Right lobe of liver (tissue), 6 donors: ENCODE data around the gene SPOCK2. TPM values are rescaled to one million over a fixed set of nuclear protein-coding genes. Genes with fewer than 3 reads are reported as not detected.

Experiments
- ATAC-seq, 4 donors: fragments of 200-7000 bp; cut with Tn5 transposase; one replicate each; pipeline ENCODE4 v1.9.1; 2020; ENCODE audit warnings: mild to moderate bottlenecking in 4 of 4, moderate library complexity in 4 of 4
- DNase-seq, 3 donors: peaks; one replicate each; pipeline ENCODE4 v3.0.0-alpha.2; 2020
- H3K27ac ChIP-seq, 3 donors: fragments of 200-600 bp; one replicate each; pipeline ENCODE4 v1.8.0; 2022
- H3K27me3 ChIP-seq, 2 donors: fragments of 200-600 bp; one replicate each; pipeline ENCODE4 v1.8.0; 2022
- H3K36me3 ChIP-seq, 4 donors: fragments of 200-600 bp; sonication (generic) in 1 of 4; one replicate each; pipeline versions ENCODE4 v1.5.1 to v1.8.0; 2017 to 2022; ENCODE audit warnings: control low read depth in 1 of 4
- H3K4me1 ChIP-seq, 4 donors: fragments of 200-600 bp; sonication (generic) in 1 of 4; one replicate each; pipeline versions ENCODE4 v1.5.1 to v1.8.0; 2017 to 2022; ENCODE audit warnings: control low read depth in 1 of 4
- H3K4me3 ChIP-seq, 3 donors: fragments of 200-600 bp; one replicate each; pipeline ENCODE4 v1.8.0; 2022
- H3K9me3 ChIP-seq, 4 donors: fragments of 200-600 bp; sonication (generic) in 1 of 4; one replicate each; pipeline versions ENCODE4 v1.5.1 to v1.8.0; 2017 to 2022; ENCODE audit warnings: control low read depth in 1 of 4
- POLR2A ChIP-seq: fragments of 450-650 bp; IDR thresholded peaks from one replicate; pipeline ENCODE4 v1.6.1; 2017; ENCODE audit warnings: antibody characterized with exemption, mild to moderate bottlenecking
- WGBS: methylation state at CpG from one replicate; pipeline ENCODE4 v1.1.6; 2018; ENCODE audit warnings: low coverage, low lambda C conversion rate; ENCODE audit not compliant: insufficient coverage; ENCODE audit errors: missing lambda C conversion rate; 5-methylcytosine and 5-hydroxymethylcytosine counted together
- intact Hi-C, 2 donors: fragments of 100-400 bp; cut with DNase I; formaldehyde crosslinking; loops; one replicate each; pipeline versions ENCODE4 v1.11.2 to v1.14.1; 2022
- total RNA-seq, 6 experiments: library from RNA; depleted of rRNA in 2 of 6; stranded (reverse); fragments of >200 nt in 2 of 6; fragmentation: NEBNext Ultra II Directional in 3 of 6; extraction: Animal tissue kit (Norgen Biotek cat#: 25700) in 3 of 6; gene quantifications; one replicate each; pipeline versions ENCODE4 v1.1.0 to v1.2.4, GENCODE V29; 2016 to 2023
- TF ChIP-seq, protein P1 (sequence below), 4 donors: fragments of 200-600 bp in 3 of 4; fragments of 450-650 bp in 1 of 4; IDR thresholded peaks; one replicate each; pipeline versions ENCODE4 v1.5.1 to v1.8.0; 2016 to 2022; ENCODE audit warnings: antibody characterized with exemption in 4 of 4, mild to moderate bottlenecking in 2 of 4
- donor health status: DM: no; HTN: yes; CAD: no.
- donor health status: DM: no; HTN: no; CAD: no.
- donor health status: DM: no; HTN: no; CAD: no.
- donor health status: DM: no; HTN: yes; CAD: no.
- donor health status: DM: no; HTN: yes; CAD: no.

Gene SPOCK2
- total RNA-seq, 6 experiments from 2014 or later: 0.72 to 3.0 (median 1.2) TPM

DNA sequence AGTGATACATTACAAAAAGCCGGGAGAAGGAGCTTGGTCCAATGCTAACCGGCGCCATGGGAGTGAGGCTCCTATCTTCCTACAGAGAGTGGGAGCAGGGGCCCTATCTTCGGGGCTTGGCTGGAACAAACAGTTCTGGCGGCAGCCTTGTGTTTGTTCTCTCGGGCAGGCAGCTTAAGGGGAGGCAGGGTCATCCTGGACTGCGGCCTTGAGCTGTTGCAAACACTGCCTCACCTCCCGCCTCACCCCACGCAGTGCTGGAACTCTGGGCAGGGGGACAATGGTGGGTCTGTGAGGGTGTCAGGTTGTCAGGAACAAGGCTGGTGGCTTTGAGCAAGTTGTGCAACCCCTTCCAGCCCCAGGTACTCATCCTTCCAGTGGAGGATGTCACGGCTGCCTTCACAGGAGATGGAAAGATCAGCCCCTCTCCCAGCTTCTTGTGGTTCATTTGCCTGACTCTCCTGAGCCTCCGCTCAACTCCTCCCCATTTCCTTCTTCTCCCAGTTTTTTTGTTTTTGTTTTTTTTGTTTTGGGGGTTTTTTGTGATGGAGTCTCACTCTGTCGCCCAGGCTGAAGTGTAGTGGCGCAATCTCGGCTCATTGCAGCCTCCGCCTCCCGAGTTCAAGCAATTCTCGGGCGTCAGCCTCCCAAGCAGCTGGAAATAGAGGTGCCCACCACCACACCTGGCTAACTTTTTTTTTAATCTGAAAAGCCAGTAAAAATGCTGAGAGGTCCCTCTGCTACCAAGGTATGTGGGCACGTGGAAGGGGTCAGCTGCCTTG is 57.4 kb downstream of the SPOCK2 start:
- Histone ChIP-seq H3K27me3 (no peaks in the 10 kb centered on the region), H3K36me3 (no peaks in the 10 kb centered on the region), H3K27ac (no peak overlapping the region), H3K4me3 (no peak overlapping the region), H3K4me1 (peaks cover 0 to 6% (median 0%) of the 10 kb centered on the region in 4 donors), H3K9me3 (no peaks in the 10 kb centered on the region)
- TF ChIP-seq POLR2A: no peak
- TF ChIP-seq, protein P1, sequence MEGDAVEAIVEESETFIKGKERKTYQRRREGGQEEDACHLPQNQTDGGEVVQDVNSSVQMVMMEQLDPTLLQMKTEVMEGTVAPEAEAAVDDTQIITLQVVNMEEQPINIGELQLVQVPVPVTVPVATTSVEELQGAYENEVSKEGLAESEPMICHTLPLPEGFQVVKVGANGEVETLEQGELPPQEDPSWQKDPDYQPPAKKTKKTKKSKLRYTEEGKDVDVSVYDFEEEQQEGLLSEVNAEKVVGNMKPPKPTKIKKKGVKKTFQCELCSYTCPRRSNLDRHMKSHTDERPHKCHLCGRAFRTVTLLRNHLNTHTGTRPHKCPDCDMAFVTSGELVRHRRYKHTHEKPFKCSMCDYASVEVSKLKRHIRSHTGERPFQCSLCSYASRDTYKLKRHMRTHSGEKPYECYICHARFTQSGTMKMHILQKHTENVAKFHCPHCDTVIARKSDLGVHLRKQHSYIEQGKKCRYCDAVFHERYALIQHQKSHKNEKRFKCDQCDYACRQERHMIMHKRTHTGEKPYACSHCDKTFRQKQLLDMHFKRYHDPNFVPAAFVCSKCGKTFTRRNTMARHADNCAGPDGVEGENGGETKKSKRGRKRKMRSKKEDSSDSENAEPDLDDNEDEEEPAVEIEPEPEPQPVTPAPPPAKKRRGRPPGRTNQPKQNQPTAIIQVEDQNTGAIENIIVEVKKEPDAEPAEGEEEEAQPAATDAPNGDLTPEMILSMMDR (IDR thresholded peaks at IDR 0.05): no peak
- intact Hi-C loops: no loop called here
- peak; percentile 57 to 85 (median 78) for ATAC-seq
- DNase-seq: peak in 1 of 3 donors; percentile 53
- 53% methylated on average over 13 of the region's 19 CpGs for WGBS

DNA sequence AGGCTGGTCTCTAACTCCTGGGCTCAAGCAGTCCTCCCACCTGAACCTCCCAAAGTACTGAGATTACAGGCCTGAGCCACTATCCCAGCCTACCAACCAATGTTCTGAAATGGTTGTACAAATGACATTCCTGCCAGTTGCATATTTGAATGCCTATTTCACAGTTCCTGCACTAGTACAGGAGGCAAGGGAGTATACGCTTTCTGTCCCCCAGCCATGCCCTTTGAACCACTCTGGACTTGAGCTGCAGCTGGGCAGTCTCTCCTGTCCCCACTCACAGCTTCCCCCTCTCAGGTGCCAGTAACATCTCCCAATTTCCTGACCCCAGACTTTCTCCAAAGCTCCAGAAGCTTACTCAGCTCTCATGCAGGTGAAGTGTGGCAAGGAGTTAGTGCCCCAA is 58.9 kb downstream of the SPOCK2 start:
- TF ChIP-seq POLR2A: no peak
- TF ChIP-seq, protein P1 (IDR thresholded peaks at IDR 0.05): no peak
- no peak overlapping the region for H3K4me3 ChIP-seq
- no peak for DNase-seq
- H3K36me3 ChIP-seq: no peaks in the 10 kb centered on the region
- WGBS: no CpG with 5 or more reads among the region's 1 CpG
- peaks cover 0 to 6% (median 0%) of the 10 kb centered on the region in 4 donors for H3K4me1 ChIP-seq
- H3K9me3 ChIP-seq: no peaks in the 10 kb centered on the region
- no peak overlapping the region for H3K27ac ChIP-seq
- H3K27me3 ChIP-seq: no peaks in the 10 kb centered on the region
- ATAC-seq: peak in 2 of 4 donors; percentile 27 to 39
- intact Hi-C loops: no loop called here

DNA sequence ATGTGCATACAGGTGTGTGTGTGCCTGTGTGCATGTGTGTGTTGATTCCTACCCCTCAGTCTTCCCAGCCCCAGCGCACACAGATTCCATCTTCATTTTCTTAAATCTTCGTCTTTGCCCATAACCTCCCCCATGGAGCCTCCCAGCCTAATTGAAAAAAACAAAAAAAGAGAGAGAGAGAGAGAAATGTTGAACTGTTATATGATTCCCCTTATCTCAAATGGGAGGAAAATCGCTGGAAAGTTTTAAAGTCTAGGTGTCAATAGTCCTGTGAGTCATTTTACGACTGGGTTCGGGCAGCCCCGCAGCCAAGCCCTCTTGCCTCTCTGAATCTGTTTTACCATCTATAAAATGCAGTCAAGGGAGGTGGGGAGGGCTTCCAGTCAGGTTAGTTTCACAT is 60.9 kb downstream of the SPOCK2 start:
- intact Hi-C loops: no loop called here
- TF ChIP-seq POLR2A: no peak
- TF ChIP-seq, protein P1 (IDR thresholded peaks at IDR 0.05): no peak
- H3K4me3 ChIP-seq: no peak overlapping the region
- H3K27ac ChIP-seq: no peak overlapping the region
- H3K27me3 ChIP-seq: no peaks in the 10 kb centered on the region
- ATAC-seq: no peak
- H3K36me3 ChIP-seq: no peaks in the 10 kb centered on the region
- 64% methylated on average over 6 of the region's 6 CpGs for WGBS
- no peak for DNase-seq
- no peaks in the 10 kb centered on the region for H3K9me3 ChIP-seq
- H3K4me1 ChIP-seq: peaks cover 0 to 6% (median 0%) of the 10 kb centered on the region in 4 donors

DNA sequence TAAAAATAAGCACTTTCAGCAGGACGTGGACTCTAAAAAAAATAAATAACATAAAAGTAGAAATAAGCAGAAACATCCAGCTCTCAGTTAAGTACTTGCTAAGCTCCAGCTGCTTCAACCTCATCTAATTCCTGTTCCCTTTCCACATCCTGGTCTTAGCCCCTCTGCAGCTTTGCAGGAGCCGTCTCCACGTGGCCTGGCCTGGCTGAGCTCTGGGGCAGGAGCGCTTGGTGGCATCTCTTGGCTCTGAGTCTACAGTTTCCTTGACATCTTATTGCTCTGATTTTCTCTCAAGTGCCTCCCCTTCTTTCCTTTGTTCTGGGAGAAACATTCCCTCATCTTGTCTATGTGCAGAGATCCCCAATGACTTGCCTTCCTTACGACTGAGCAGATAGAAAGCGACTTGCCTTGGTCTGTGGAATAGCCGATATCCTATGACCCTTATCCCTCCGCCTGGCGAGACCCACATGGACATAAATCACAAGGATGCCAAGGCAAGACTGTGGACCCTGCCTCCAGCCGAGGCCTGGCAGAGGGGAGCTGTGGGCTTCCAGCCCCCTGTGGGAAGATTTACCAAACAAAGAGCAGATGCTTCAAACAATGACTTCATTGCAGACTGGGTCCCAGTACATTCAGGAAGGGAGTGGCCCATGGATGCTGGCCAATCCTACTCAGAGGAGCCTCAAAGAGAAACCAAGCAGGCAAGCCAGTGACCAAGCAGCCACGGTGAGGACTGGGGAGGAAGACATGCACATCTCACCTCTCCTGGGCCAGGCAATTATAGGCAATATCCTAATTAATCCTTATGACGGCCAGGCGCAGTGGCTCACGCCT is 61.9 kb downstream of the SPOCK2 start:
- no peak overlapping the region for H3K4me3 ChIP-seq
- no peaks in the 10 kb centered on the region for H3K27me3 ChIP-seq
- no peak for TF ChIP-seq POLR2A
- TF ChIP-seq, protein P1 (IDR thresholded peaks at IDR 0.05): no peak
- H3K27ac ChIP-seq: no peak overlapping the region
- intact Hi-C loops: no loop called here
- DNase-seq: no peak
- peaks cover 0 to 6% (median 0%) of the 10 kb centered on the region in 4 donors for H3K4me1 ChIP-seq
- H3K36me3 ChIP-seq: no peaks in the 10 kb centered on the region
- WGBS: 84% methylated on average over 6 of the region's 14 CpGs
- no peak for ATAC-seq
- no peaks in the 10 kb centered on the region for H3K9me3 ChIP-seq
